Measurements from ENCODE around the gene KIF17.

Gene KIF17

DNA sequence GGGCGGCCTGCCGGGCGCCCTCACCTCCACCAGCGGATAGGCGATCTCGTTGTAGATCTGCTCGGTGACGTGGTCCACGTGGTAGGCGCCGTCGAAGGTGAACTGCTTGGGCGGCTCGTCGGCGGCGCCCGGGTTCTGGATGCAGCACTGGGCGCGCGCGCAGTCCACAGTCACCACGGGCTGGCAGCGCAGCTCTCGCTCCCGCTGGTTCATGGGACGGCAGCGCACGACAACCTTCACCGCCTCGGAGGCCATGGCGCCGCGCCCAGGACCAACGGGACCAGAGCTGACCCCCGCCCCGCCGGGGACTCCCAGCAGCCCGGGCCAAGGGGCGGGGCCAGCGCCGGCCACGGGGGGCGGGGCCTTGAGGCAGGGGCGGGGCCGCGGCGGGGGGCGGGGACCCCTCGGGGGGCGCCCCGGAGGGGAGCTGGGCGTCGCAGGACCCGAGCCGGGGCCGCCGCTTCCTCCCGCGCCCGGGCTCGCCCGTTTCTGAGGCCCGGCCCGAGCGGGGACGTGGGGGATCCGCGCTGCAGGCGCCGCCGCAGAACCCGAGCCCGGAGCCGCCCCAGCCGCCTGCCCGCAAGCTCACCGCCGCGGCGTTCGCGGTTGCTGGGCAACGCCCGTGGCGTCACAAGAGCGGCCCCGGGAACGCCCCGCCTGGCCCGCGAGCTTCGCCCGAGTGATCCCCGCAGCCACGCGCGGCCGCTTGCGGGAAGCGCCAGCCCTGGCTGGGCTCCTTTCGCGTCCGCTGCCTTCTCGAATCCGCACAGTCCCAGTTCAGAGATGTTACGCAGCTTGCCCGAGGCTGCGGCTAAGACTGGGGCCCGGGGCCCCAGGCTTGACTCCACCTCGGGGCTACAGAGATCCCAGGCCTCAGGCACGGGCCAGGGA, at the start of gene KIF17:
KIF17 (minus strand) TSS at position 556 of the 891 bp plus-strand sequence; CDS start at position 255, 301 bp downstream.
- DNase-seq: peak; percentile 89

DNA sequence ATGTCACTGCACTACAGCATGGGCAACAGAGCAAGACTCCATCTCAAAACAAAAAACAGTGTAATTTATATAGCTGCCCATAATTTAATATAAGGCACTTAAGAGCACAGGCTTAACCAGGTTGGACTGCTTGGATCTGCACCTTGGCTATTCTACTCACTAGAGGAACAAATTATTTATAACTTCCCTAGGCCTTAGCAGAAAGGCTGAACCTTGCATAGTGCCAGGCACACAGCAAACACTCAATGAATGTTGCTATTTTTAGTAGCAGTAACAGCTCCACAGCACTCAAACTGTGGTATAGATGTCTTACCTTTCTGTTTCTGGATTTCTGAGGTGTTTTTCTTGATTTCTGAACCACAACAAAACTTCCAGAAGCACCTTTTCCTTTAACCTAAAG, 49.5 kb upstream of the KIF17 start:
- DNase-seq: no peak

DNA sequence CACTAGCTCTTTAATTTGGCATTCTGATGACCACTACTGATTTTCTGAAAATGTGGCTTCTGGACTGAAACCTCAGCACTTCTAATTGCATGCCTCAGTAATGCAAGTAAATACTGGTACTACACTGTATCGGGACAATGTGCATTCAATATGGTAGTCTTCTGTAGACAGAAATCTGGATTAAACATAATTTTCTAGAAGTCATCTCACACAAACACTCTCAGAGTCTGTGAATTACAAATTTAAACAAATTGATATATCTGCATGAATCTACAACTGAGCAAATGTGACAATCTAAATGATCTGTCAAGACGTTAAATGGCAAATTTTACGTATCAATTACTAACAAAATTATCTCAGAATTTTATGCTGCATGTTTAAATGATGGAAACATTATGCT, 45.6 kb upstream of the KIF17 start:
- DNase-seq: no peak

DNA sequence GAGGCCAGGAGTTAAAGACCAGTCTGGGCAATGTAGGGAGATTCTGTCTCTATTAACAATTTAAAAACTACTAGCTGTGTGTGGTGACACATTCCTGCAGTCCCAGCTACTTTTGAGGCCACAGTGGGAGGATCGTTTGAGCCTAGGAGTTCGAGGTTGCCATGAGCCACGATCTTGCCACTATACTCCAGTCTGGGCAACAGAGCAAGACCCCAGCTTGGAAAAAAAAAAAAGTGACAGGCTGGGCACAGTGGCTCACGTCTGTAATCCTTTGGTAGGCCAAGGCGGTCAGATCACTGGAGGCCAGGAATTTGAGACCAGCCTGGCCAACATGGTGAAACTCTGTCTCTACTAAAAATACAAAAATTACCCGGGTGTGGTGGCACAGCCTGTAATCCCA, 42.5 kb upstream of the KIF17 start:
- no peak for DNase-seq

DNA sequence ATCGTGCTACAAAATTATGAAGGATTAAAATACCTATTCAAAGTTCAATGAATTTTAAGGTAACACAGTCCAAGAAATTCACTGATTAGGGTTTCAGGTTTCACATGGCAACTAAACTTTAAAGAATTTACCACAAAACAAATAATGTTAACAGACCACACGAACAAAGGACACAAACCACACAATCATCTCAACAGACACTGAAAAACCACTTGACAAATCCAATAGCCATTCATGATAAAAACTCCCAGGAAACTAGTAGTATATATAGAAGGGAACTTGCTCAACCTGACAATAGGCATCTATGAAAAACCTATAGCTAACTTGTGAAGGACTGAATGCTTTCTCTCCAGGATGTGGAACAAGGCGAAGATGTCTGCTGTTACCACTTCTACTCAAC, 35.8 kb upstream of the KIF17 start:
- no peak for DNase-seq

DNA sequence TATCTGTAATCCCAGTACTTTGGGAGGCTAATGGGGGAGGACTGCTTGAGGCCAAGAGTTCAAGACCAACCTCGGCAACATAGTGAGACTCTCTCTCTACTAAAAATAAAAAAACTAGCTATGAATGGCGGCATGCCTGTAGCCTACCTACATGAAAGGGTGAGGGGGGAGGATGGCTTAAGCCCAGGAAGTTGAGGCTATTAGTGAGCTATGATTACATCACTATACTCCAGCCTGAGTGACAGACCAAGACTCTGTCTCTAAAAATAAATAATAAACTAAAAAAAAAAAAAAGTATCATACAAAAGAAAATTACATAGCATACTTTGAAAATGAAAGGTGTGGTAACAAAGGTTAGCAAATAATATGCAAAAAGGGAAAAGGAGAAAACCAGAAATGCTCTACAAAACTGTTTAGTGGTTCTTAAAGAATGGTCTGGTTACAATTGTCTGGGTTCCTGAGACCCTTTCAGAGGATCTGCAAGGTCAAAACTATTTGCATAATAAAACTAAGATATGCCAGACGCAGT, 33.7 kb upstream of the KIF17 start:
- no peak for DNase-seq

DNA sequence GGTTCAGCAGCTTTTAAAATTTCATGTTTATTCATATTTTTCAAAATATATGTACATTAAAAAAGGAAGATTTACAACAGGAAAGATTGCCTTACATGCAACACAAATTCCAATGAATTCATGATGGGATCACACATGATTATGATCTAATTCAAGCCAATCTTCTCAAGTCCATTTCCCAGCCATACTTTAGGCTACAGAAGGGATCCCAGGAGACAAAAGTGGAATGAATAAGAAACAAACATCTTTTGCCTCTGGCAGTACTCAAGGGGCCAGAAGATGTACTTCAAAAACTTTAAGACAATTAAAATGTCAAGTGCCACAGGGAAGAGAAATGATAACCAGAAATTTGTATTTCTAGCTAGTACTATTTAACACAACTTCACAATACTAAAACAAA, 24.9 kb upstream of the KIF17 start:
- DNase-seq: no peak

DNA sequence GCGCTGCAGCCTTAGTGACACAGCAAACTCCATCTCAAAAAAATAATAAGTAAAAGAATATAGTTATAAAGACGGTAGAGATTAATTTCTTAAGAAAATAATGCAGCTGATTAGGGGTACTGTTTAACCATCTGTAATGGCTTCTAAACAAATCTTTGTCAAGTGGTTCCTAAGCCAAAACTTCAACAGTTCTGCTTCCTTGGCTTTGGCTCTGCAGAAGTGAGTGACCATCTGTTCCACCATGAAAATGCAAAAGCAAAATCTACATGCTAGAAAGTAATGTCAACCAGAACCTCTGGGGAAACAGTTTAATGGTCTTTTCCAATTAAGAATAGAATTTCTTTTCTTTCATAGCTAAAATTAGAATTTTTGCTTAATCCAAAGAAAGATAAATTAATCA, 23.0 kb upstream of the KIF17 start:
- no peak for DNase-seq

DNA sequence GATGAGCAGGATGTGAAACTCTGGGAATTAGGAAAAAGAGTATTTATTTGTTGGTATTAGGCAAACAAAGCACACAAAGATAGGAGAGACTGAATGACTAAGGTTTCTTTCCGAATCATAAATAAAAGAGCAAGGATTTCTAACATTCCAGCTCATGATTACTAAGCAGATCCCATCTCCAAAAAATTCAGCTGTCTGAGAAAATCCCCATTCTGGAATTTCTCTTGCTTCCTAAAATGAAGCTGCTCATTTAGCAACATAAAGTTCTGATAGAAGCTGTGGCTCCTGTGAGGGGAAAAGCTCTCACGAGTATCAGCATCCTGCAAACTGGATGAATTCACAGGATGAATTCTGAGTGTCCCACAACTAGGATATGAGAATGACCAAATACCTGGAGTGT, 21.4 kb upstream of the KIF17 start:
- DNase-seq: no peak

DNA sequence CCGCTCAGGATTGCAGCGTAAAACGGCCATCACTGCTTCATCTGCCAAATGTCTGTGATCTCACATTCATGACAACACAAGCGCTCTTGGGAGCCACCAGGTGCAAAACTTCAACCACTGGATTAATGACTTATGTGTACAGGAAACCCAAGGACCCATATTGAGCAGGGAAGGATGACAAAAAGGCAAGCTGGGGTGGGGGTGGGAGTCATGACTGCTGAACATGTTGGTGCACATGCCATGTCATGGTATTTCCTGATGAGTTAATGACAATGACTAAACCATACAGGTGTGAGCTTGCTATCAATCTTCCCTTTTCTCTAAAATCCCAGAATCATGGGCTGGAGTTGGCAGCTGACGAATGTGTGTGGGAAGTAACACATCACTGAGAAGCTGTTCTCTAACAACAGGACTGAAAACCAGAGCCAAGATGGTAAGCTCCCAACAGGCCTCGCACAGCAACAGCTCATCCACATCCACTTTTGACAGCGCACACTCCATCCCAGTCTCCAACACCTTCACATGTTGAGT, 17.8 kb upstream of the KIF17 start:
- no peak for DNase-seq

DNA sequence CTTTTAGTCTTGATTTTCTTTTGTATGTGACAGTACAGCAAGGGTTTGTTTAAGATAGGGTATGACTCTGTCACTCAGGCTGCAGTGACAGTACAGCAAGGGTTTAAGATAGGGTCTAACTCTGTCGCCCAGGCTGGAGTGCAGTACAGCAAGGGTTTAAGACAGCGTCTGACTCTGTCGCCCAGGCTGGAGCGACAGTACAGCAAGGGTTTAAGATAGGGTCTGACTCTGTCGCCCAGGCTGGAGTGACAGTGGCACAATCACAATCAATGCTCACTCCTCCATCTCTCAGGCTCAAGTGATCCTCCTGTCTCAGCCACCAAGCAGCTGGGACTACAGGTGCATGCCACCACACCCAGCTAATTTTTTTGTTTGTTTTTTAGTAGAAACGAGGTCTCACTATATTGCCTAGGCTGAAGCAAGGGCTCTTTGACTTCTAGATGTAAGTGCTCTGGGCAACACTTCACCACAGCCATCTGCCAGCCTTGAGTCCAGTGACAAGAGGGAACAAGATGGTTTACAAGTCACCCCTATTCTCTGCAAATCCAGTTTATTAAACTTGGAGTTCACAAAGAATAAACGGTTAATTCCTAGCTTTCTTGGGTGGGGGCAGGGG, 15.7 kb upstream of the KIF17 start:
- no peak for DNase-seq

DNA sequence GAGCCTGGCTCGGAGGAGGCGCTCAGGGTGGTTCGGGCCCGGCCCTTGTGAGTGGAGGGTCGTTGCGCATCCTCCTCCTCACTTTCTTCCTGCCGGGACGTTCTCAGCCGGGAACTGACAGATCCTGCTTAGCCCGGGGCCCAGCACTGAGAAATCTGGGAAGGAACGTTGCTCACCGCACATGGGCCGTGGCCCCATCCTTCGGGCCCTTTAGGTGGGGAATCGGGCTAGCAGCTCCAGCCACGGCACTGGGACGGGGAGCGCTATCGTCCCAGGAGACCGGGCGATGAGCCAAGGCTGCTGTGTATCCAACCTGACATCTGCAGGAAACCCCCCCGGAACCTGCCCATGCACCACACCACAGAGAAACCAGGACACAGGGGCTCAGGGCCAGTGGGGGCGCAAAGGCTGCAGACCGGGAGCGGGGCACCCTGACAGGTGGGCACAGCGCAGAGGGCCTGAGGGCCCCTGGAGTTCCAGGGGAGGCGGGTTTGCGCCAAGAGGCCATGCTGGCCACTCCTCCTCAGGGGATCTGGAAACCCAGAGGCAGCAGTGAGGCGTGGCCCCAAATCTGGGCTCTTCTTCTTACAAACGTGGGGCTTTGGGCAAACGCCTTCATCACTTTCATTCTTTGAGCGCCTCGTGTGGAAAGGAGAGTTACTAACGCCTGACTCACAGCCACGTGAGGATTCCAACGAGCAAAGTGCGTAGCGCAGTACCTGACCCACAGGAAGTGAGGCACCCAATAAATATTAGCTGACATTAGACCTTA, 15.0 kb upstream of the KIF17 start, which contains the start of gene SH2D5:
SH2D5 (minus strand) TSS at position 116 of the 772 bp plus-strand sequence. CDS start 4,659 bp downstream, outside the sequence.
- peak; percentile 91 for DNase-seq

DNA sequence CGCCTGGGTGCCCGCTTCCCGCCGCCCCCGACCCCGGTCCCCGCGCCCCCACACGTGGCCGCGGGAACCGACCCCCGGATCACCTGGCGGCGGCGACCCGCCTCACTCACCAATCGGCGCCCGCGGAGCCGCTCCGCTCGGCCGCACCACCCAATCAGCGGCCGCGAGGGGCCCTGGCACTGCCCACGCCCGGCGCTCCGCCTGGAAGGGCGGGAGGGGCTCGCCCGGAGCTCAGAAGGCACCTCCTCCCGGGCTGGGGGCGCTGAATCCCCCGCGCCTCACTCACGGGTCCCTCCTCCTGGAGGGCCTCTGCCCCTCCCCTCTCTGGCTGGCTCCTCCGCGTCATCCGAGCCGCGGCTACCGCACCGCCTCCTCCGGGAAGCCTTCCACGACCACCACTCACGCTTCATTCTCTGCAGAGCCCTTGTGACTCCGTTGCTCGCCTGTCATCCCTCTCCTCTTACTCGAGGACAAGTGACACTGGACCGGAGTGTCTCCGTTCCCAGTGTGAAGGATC, 14.3 kb upstream of the KIF17 start:
- DNase-seq: peak; percentile 88

DNA sequence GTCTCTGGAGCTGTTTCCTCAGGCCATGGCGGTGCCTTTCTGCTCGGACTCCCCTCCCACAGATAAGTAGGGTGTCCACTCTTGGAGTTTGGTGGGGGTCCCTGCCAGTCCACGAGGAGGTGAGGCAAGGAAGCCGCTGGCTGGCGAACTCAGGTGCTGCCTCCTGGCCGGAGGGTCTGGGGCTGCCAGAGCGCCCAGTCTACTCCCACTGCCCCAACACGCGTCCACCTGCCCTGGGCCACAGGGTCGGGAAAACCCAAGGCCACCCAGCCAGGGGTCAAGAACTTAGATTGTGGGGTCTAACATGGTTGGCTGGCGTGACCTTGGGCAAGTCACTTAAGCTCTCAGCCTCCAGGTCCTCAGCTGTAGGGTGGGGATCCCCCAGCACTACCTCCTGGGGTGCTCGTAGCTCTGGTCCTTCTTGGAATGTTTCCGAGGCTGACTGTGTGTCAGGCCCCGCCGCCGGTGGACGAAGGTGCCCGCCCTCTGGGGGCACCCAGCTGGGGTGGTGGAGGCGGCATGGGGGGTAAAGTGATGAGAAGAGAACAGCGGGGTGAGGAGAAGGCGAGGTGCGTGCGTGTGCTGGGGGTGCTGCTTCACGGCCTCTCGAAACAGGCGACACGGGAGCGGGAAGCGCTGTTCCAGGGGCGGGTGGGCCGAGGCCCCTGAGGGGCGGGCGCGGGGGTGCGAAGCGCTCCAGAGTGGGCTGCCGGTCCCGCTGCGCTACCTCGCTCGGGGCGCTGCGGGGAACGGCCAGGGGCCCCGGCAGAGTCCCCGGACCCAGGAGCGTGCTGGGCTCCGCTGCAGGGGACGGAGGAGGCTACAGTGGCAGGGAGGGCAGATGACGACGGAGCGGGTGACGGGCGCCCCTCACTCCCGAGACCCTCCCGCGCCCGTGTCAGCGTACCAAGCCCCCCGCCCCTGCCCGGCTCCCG, 13.5 kb upstream of the KIF17 start:
- DNase-seq: peak; percentile 66

DNA sequence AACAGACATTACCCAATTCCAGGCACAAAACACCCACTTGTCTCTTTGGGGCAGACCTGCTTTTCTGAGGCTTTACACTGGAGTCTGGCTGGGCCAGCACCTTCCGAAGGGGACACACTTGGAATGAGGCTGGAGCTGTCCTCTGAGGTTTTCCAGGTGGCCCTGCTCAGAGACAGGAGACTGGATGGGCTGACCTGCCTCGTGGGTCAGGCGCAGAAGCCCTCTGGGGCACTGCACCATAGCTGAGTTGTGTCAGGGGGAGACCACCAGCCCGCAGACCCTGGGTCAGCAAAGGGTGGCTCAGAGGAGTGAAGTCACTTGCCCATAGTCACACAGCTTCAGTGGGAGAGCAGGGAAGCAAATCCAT, 12.9 kb upstream of the KIF17 start:
- DNase-seq: peak; percentile 43

DNA sequence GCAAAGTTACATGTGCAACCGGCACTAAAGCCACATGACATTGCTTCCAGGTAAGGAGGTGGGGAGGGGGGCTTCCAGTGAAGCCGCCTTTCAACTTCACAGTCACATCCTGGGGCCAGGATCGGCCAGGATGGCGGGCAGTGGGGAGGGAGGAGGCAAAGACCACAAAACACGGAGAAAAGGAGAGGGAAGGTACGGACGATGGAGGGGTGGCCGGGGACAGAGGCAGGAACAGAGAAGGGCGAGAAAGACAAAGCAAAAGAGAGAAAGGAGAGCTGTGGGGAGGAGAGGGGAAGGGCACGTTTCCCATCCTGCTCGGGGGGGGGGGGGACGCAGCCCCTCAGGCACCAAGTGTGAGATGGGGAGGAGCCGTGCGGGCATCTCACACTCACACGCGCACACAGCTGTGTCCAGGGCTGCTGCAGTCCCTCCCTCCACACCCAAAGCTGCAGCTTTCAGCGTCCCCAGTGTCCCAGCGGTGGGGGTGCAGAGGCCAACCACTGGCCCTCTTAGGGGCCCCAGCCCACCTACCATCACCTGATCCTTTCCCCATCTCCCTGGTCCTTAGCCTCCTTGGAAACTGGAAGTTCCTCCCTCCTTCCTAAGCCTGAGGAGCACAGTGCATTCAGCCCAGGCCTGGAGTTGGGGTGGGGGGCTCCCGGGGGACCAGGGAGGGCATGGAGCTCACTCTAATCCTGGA, 12.3 kb upstream of the KIF17 start:
- DNase-seq: peak; percentile 62

DNA sequence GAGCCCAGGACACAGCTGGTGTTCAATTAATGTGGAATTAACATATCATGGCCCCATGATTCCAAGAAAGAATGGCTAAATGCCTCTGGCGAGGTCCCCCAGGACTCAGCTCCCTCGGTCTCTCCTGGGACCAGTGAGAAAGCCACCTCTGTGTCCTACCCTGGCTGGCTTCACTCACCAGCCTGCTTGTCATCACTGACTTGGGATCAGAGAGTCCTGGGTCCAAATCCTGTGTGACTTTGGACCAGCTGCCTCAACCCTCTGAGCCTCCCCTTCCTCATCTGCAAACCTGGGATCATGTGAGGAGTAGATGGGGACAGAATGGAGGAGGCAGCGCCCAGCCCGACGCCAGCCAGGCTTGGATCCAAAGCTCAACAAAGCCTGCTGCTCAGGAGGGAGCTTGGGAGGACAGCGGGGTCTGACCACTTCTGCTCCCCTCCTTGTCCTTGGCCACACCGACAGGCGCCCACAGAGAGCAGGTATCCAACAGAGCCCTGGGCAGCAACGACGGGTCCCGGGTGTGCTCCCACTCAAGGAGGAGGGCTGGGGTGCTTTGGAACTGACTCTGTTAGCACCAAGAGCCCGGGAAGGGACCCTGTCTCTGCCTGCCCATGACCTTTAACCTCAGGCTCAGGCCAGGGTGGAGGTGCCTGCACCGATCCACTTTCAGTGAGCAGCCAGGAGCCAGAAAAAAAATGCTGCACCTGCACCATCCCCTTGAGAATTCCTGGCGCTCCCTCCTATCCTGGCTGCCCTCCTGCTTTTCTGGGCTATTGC, 11.5 kb upstream of the KIF17 start:
- DNase-seq: peak; percentile 55

DNA sequence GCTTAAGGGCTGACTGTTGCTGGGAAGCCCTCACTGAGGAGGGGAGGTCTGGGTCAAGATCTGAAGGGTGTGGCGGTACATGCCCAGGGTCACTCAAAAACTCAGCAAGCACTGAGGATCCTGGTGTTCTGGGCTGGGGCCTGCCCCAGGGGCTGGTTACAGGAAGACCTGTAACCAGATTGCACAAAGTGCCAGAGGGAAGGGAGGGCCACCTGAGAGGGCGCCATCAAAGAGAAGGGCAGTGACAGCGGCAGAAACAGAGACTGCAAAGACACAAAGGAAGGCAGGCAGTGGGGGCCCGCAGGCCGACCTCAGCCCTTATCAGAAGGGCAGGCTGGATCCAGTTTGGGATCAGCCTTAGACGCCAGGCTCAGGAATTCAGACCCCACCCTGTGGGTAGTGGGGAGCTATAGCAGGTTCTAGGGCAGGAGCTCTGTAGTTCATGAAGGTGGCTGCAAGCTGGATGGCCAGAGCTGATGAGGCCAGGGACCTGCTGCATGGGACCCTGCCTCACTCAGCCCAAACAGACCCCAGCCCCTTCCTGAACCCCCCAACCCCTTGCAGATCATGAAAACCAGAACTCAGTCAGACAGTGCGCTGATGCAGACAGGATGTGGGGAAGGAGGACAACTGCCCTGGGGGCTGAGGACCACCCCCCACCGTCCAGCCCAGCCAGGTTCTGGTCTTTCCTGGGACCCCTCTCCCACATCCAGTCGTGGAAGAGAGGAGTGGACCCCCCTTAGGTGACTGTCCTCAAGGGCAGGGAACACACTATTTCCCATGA, 10.8 kb upstream of the KIF17 start:
- peak; percentile 55 for DNase-seq

DNA sequence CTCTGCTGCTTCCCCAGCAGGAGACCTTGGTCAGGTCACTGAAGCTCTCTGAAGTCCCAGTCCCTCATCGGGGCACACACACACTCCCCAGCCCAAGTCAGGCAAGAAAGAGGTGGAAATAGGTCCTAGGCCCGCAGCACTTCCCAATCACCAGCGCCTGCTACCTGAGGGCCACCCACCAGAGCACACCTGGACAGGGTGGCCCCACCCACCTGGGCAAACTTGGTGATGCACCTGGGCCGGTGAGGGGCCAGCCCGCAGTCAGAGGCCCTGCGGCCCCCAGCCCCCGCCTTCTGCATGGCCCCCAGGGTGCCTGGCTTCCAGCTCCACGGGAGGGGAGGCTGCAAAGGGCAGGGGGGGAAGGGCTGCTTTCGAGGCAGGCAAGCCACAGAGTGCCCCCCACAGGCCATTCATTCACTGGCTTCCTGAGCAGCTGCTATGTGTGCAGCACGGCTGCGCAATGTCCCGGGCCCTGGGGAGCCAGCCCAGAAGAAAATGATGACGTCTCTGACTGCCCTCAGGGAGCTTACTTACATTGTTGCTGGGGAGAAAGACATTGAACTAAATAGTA, 10.0 kb upstream of the KIF17 start:
- DNase-seq: no peak
